ENCODE measurements around the gene MAT1A.

DNA sequence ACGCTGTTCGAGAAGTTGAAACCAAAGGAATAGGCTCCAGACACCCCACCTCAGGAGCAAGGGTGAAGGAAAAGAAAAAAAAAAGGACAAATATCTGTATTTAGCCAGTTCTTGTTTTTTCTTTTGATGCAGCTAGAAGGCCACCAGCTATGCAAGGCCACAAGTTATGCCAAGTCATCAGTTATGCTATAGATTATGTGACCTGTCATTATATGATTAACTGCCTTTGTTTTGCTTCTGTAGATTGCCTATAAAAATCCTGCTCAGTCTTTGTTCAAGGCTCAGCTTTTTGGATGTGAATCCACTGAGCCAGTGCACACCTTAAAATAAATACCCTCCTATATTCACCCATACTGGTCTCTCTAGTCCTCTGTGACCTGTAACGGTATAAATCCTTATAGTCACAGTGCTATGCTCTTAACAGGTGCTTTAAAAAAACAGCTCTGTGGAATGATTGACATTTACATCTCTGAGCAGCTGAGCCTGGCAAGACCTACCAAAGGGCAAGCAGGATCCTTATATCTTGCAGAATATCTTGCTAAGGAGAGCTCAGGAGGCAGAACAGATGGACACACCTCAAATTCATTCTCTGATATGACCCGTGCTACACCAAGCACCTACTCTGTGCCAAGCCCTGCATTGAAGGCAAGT, 20.4 kb downstream of the MAT1A start:
- TF ChIP-seq CTCF (IDR thresholded peaks at IDR 0.05) (no peak), SIN3A (IDR thresholded peaks at IDR 0.05; ENCODE audit: borderline replicate concordance, insufficient read depth, low read depth, low read length) (no peak)

Data from Panc1 (cell line).